ENCODE measurements around the gene LZTS2.

Gene LZTS2

DNA sequence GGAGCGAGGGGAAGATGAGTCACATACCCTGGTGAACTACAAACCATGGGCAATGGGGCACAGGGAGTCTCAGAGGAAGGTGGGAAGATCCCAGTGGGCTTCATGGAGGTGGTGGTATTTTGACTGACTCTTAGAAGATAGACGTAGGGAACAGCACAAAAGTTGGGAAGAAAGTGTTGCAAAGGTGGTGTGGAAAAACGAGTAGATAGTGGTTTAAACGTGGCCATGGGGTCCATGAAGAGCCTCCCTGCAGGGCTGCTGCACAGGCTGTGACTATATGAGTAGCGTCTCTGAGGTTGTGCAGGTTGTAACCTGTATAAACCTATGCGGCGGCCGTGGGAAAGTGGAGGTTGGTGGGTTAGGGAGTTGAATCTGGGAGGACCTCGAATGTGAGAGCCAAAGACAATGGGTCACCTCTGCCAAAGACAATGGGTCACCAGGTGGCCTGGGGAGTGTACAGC lies 13.8 kb downstream of the LZTS2 start:
- no peak for DNase-seq (ENCODE audit: low read depth in 2 of 2, low spot score in 1 of 2)

DNA sequence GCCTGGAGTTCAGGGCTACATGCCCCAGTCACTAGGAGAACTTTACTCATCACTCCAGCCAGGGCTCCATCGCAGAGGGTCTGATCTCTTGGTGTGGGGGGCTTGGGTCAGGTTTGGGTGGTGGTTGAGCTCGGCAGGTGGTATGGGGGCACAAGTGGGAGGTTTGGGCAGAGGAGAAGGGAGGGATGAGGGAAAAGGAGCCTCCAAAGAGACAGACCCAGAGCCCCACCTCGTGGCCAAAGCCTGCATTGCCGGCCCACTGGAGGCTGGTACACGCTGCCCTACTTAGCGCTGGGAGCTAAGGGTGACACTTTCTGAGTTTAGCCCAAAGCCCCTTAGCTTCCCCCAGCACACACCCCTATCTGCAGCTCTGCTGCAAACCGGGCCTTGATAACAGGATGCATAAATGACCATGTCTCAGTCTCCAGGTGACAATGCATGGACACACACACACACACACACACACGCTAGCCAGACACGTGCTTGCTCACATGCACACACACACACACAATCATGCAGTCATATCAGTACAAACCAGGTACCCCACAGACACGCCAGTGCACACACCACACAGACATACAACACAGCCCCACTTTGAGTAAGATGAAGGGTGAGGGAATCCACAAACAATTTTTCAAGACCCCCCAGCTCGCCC lies 14.7 kb downstream of the LZTS2 start:
- DNase-seq (ENCODE audit: low read depth in 2 of 2, low spot score in 1 of 2): peak; percentile 37 to 66

DNA sequence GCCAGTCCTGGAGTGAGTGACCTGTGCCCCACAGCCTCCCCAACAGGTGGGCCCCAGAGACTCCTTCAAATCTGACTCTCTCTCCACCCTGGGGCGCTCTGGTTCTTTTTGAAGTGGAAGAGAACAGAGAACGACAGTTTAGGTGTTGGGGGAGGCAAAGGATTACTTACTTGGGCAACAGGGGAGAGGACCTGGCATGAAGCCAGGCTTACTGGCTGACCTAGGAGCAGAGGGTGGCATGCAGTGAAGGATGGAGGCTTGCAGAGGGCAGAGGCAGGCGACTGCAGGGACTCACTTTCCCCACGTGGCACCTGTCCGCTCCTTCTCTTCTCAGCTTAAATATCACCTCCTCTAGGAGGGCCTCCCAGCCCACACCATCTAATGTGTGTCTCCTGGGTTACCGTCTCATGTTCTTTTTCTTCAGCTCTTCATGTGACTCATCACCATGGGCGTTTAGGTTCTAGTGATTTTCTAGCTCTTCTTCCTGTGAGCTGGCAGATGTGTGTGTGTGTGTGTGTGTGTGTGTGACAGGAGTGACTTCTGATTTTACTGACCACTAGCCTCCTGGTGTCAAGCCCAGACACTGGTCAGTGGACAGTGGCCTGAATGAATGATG lies 15.5 kb downstream of the LZTS2 start:
- no peak for DNase-seq (ENCODE audit: low read depth in 2 of 2, low spot score in 1 of 2)

DNA sequence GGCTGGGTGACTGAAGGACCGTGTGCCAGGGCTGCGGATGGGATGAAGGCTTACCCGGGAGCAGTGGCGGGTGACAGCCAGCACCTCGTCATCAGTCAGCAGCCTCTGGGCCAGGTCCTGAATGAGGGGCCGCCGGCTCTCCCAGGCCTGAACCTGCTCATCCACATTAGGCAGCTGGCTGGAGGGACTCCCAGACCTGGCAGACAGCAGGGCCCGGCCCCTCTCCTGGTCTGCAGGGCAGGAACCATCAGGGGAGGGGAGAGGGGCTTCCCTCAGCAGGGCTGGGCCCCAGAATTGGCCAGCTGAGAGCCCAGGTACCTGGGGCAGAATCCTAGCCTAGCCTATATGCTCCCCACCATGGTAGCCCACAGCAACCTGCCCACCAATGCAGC lies 16.0 kb downstream of the LZTS2 start:
- no peak for DNase-seq (ENCODE audit: low read depth in 2 of 2, low spot score in 1 of 2)

DNA sequence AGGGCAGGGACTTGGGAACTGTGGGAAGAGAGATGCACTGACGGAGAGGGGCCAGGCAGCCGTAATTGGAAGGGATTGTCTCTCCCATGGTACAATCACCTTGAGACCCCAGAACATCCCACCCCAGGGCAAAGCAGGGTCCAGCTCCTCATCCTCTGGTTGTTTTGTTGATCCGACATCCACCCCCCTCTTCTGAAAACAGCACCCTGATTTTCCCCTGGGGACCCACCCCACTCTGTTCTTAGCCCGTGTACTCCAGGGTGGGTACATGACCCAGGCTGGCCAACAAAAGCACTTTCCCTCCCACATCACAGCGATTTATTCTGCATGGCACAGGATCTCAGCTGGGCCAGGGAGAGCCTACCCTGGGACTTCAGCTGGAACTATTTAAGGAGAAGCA lies 17.2 kb downstream of the LZTS2 start:
- no peak for DNase-seq (ENCODE audit: low read depth in 2 of 2, low spot score in 1 of 2)

DNA sequence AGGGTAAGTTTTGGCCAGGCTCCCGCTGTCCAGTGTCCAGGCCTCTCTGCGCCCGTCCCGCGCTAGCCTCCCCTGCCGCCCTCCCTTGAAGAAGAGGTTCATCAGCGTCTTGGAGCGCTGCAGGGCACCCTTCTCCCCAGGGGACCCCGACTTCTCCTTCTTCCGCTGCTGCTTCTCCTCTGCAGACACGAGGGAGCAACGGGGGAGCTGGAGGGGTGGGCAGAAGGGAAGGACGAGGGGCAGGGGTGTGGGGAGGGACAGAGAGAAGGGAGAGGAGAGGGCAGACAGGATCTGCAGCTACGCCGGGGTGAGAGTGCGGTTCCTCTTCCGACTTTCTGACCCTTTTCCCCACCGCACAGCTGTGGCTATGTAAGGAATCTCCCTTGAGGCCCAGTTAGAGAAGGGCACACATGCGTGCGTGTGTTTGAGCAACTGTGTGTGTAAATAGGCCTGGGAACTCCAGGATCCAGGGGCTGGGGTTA lies 18.6 kb downstream of the LZTS2 start:
- DNase-seq (ENCODE audit: low read depth in 2 of 2, low spot score in 1 of 2): no peak

DNA sequence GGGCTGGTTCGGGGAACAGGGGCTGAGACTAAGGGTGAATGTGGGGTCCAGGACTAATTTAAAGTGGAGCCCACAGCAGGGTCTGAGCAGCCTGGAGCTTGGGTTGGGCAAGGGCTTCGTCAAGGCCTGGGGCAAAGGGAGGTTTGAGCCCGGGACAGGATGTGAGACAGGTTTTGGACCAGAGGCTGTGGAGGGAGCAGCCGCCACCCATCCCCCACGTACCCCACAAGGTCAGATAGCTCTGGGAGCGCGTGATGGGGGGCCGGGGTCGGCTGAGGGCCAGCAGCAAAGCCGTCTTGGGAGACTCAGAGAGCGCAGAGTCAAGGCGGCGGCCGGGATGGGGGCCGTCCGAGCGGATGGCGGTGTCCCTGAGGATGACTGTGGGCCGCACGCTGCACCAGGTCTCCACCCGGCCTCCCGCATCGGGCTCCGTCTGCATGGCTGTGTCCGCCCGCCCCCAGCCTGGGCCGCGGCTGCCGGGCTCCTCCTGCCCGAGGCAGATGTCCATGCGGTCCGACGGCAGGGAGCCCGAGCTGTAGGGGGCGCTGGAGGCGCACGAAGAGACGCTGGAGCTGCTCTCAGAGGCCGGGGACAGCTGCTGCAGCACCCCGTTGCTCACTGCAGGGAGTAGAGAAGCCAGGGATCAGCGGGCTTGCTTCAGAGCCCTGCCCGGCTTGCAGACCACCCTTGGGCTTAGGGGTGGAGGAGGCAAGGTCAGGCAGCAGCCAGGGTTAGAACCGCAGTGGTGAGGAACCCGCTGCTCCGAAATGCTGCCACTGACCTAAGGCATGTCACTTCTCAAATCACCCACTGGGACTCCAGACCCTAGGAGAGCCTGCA lies 19.2 kb downstream of the LZTS2 start:
- peak in 1 of 2 donors; percentile 44 for DNase-seq (ENCODE audit: low read depth in 2 of 2, low spot score in 1 of 2)

DNA sequence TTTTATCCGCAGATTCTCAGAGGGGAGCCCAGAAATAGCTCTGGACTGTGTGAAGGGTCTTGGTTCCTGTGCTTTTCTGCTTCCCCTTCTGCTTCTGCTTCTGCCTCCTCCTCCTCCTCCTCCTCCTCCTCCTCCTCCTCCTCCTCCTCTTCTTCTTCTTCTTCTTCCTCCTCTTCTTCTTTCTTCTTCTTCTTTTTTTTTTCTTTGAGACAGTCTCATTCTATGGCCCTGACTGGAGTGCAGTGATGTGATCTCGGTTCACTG lies 19.8 kb downstream of the LZTS2 start:
- no peak for DNase-seq (ENCODE audit: low read depth in 2 of 2, low spot score in 1 of 2)

DNA sequence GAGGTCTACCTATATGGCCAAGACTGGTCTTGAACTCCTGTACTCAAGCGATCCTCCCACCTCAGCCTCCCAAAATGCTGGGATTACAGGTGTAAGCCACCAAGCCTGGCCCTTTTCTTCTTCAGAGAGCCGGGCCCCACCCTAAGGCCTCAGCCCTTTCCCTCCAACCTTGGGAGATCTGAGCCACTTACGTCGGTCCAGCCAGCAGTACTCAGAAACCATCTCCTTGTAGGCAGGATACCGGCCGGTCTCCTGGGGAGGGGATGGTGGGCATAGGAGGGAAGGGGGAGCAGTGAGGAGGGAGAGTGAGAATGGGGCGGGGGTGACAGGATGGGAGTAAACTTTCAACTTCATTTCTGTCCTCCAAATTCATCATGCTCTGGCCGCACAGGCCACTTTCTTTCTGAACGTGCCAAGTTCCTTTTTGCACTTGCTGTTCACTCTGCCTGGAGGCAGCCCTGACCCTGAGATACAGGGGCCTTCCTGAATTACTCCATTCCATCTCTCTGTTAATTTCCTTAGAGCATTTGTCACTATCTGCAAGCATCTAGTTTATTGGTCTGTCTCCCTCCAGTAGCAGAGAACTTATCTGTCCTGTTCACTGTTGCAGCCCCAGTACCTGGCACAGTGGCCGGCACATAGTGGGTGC lies 20.9 kb downstream of the LZTS2 start:
- no peak for DNase-seq (ENCODE audit: low read depth in 2 of 2, low spot score in 1 of 2)

DNA sequence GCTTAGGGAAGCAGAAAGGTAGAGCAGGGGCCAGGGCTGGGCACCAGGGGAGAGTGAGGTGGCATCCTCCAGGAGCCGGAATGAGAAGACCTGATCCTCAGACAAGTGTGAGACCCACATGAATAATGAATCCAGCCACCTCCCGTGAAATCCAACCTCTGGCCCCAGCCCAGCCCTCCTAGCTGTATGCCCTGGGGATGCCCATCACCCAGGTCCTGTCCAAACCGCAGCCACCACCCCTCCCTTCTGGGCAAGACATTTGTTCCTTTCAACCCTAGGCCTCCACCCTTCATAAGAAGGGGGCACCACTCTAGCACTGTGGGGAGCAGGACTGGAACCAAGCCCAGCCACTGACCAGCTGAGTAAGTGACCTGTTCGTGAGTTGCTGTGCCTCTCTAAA lies 21.6 kb downstream of the LZTS2 start:
- no peak for DNase-seq (ENCODE audit: low read depth in 2 of 2, low spot score in 1 of 2)

DNA sequence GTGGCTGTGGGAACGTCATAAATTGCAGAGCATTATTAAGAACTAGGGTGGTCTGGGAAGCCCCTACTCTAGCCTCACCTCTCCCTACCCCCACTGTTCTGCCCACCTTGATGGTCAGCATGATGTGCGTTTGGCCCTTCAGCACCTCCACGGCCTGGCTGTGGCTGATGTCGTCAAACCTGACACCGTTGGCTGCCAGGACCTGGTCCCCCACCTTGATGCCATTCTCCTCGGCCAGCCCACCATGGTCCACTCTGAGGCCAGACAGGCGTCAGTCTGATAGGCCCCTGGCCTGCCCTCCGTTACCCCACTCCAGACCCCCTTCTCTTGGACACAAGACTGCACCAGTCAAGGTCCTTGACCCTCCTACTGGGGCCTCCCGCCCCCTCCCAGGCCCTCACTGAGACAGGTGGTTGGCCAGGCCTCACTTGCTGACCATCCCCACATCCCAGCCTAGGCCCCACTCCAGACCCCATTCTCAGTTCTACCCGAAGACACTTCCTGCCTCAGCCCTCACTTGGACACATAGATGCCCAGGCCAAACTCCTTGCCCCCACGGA lies 22.2 kb downstream of the LZTS2 start:
- no peak for DNase-seq (ENCODE audit: low read depth in 2 of 2, low spot score in 1 of 2)

DNA sequence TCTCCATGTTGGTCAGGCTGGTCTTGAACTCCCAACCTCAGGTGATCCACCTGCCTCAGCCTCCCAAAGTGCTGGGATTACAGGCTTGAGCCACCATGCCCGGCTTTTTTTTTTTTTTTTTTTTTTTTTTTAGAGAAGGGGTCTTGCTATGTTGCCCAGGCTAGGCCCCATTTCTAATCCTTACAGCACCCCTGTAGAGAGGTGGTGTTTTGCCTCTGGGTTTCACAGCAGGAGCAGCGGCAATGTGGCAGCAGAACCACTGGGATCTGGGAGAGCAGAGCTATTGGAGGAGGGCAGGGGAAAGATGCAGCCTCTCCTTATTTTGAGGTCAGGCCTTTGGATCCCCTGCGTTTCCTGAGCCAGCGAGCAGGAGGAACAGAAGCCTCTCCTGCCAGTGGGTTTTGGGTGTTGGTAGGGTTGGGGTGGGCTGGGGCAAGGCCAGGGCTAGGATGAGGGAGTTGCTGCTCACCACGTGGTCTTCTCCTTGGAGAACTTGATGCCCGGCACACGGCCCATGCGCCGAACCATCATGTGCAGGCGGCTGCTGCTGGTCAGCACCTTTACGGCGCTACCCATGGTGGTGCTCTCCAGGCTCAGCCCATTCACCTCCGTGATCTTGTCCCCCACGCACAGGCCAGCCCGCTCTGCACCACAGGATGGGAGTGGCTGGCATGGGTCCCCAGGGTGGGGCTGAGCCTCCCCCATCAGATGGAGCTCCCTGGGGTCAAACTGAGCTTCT lies 23.5 kb downstream of the LZTS2 start:
- DNase-seq (ENCODE audit: low read depth in 2 of 2, low spot score in 1 of 2): no peak

DNA sequence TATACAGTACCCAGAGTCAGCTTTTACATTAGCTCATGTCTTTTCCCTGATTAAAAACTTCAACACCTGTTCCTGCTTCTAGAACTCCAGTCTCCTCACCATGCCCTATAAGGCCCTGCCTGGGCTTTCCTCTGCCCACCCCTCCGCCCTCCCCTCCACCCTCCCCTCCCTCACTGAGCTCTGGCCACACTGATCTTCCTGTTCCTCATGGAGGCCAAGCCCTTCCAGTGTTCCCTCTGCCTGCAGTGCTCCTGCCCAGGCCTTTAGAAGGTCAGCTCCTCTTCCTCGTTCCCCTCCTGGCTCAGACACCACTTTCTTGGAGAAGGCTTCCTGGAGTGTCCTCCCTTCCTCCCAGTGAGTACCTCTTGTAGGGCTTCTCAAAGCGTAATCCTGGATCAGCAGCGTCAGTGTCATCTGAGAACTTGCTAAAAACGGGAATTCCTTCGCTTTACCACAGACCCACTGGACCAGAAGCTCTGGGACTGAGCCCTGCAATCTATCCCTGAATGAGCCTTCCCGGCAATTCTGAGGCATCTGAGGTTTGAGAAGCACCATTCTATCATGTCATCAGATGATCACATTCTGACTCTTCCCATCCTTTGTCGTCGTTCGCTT lies 27.6 kb downstream of the LZTS2 start:
- DNase-seq (ENCODE audit: low read depth in 2 of 2, low spot score in 1 of 2): no peak

DNA sequence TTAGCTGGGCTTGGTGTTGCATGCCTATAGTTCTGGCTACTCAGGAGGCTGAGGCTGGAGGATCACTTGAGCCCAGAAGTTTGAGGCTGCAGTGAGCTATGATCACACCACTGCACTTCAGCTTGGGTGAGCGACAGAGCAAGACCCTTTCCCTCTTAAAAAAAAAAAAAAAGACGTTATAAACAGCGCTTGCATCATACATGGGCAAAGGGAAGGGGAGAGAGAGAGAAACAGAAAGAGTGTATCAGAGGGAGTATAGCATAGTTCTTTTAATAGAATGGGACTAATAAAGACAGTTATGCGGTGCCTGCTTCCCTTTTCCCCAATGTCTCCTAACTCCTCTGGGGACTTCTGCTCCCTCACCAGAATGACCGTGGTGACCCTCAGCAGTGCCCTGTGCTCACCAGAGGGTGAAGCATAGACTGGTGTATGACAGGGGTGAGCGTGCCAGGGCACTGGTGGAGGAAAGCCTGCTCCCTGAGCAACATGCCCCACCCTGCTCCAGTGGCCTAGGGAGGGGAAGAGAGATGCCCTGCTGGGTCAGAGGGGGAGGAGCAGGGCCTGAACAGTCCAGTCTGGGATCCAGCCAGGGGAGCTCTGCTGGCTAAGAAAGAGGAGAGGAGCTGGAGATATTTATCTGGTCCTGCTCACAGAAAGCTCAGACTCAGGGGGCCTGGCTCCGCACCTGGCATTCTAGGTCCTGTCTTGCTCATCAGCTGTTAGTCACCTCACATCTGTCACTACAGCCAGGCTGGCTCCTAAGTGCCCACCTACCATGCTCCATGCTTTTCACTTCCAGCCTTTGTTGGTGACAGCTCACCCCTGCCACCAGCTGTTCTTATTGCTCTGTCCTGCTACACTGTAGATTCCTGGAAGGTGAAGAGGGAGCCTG lies 29.1 kb downstream of the LZTS2 start:
- no peak for DNase-seq (ENCODE audit: low read depth in 2 of 2, low spot score in 1 of 2)

DNA sequence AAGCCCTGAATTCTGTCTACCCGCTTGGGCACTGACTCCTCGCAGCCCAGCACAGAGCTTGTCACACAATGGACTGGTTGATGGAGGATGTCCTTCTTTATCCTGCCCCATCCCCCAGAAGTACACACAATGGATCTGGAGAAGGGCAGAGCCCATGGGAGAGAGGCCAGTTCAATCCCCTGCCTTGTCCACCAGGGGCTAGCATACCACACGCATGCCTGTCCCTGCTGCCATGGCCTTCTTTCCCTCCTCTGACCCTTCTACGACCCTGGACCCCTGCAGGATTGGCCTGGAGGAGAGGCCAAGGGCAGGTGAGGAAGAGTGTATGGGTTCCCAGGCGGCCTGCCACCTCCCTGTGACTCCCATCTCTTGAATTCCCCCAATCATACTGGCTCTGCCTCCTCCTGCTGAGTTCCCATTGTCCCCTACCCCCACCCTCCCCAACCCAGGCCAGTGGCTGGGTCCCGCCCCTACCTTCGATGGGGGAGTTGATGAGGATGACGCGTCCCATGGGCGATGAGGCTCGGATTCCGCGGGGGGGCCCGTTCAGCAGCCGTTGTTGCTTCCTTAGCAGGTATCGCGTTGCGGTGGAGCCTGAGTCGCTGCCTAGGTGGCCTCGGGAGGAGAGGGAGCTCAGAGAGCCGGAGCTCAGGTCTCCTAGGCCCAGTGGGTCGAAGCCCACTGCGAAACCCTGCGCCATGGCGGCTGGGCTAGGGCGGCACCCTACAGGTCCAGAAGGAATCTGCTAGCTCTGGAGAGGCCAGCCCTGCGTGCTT lies 30.1 kb downstream of the LZTS2 start:
- no peak for DNase-seq (ENCODE audit: low read depth in 2 of 2, low spot score in 1 of 2)

DNA sequence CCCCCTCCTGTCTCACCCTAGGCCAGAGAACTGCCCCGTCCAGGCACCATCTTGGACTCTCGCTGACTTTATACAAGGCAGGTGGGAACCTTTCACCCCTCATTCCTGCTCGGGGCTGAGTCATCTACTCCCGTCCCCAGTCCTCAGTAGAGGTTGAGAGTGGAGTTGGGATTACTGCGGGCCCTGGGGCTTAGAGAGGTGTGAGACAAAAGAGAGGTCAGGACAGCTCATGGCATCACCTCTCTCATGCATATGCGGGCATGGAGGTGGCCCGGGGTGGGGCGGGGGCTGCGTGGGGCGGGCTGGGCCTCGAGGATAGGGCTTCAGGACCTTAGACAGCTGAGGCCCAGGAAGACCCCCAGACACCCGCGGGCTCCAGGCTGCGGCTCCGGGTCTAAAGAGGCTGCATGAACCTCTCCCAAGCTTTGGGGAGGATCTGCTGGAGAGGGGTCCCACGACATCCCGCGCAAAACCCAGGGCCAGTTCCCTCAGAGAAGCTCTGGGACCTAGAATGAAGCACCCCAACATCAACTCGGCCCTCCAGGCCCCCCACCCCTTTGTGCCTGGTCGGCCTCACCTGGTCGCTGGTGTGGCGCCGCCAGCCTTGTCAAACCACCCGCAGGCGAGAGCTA lies 31.0 kb downstream of the LZTS2 start:
- no peak for DNase-seq (ENCODE audit: low read depth in 2 of 2, low spot score in 1 of 2)

DNA sequence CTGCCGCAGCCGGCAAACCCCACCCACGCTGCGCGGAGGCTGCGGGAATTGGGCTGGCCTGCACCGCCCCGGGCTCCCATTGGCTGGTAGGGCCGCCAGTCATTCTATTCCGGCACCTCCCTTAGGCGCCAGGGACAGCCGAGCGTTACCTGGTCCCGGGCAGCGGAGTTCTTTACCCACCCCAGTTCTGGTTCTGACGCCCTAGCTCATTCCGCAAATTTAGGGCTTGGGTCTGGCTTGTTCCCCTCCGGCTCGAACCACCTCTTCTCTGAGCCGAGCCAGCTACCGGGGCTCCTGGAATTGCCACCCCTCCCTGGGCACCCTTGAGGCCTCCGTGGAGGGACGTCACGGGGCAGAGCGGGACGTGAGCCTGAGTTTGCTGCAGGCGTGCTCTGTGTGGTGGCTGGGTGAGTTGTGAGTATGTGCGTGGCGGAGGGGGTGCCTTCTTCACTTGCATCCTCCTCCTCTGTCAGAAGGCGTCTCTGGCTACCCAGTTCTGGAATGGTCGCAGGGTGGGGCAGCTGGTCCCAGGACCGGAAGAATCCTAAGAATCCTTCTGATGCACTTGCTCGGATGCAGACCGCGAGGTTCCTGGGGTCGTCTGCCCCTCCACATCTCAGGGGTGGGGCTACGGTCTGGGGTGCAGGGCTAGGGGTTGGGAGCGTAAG lies 31.7 kb downstream of the LZTS2 start, which contains the start of the genes PDZD7 and SFXN3:
TSS of gene PDZD7 (minus strand) at position 2 of the 668 bp plus-strand sequence. CDS start 910 bp downstream, outside the sequence.
TSS of gene SFXN3 (plus strand) at position 107 of the 668 bp plus-strand sequence. CDS start 3,461 bp downstream, outside the sequence.
- DNase-seq (ENCODE audit: low read depth in 2 of 2, low spot score in 1 of 2): peak; percentile 92
